Activated T-cell treated with anti-CD3 and anti-CD28 coated beads for 24 hours (primary cell): ENCODE results near the gene LIMA1.
"Not testable (repeated sequence)": the region's sequence is repeated elsewhere in the genome, so short reads cannot be mapped to it uniquely, and the experiment has no call there.

ENCODE experiments used
- DNase-seq: peaks from one replicate; pipeline ENCODE4 v3.0.0-alpha.2; 2020; ENCODE audit warnings: low read depth

Gene LIMA1

GRCh38 chr12:50186681-50187080, 96.6 kb downstream of the LIMA1 start:
- DNase-seq = no peak

- DNase-seq = no peak
These were observed 97.2 kb downstream of the LIMA1 start for GRCh38 chr12:50185970-50186663.

GRCh38 chr12:50185301-50185895, 97.9 kb downstream of the LIMA1 start:
- no peak for DNase-seq

- DNase-seq = no peak
These were observed 99.1 kb downstream of the LIMA1 start for GRCh38 chr12:50184261-50184660.

GRCh38 chr12:50182461-50182860, 100.9 kb downstream of the LIMA1 start:
- DNase-seq = no peak

DNA sequence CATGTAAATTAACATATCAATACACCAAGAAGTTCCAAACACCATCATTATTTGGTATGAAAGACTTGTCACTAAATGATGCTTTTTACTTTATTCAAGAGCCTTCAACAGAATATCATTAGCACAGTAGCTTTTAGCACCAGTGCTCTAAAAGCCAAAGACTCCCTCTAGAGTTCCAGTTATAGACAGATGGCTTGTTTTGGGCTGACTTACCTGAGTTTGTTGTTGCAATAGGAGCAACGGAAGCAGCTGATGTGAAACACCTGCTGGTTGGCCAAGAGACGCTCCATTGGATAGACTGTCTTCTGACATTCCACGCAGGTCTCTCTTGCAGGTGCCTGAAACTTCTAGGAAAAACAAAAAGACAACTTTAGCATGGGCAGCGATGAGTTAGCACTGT, 101.6 kb downstream of the LIMA1 start:
- no peak for DNase-seq

DNA sequence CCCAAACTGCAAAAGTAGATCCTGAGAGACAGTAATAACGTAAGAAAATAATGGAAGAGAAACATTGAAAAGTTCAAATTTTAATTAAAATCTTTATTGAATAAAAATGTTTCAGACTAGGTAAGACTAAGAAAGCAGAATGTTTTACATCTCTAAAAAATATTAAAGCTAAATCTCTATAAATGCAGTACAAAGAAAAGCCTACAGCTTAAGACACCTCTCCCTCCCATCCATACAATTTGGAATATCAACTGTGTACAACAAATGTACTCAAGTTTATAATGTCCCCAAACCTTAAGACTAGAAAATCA, 107.6 kb downstream of the LIMA1 start:
- DNase-seq = no peak

DNA sequence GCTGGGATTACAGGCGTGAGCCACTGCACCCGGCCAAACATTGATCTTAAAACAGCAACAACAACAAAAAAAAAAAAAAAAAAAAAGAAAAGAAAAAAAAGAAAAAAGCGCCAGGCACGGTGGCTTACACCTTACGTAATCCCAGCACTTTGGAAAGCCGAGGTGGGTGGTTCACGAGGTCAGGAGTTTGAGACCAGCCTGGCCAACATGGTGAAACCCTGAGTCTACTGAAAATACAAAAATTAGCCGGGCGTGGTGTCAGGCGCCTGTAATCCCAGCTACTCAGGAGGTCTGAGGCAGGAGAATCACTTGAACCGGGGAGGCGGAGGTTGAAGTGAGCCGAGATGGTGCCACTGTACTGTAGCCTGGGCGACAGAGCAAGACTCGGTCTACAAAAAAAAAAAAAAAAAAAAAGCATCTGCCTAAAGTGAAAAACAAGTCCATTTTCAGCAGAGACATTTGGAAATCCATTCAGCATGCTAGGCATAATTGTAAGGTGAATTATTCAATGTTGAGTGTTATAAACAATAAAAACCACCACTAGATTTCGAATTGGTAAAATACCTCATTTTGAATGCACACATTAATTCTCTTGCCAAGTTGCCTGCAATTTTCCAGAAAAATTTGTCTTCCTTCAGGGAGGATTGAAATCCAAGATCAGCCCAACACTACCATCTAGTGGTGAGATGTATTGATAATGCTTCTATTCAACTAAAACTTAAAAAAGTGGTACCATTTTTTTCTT, 108.2 kb downstream of the LIMA1 start:
- no peak for DNase-seq

GRCh38 chr12:50167049-50167828, 116.1 kb downstream of the LIMA1 start, which contains the start of gene CERS5:
Gene CERS5, minus strand, starts transcription at chr12:50167369. Its CDS starts 72 bp downstream, at chr12:50167297.
- peak; percentile 97 for DNase-seq

GRCh38 chr12:50166799-50167048, 116.6 kb downstream of the LIMA1 start:
- peak; percentile 23 for DNase-seq

- no peak for DNase-seq
These were observed 118.4 kb downstream of the LIMA1 start for GRCh38 chr12:50164963-50165362.

GRCh38 chr12:50162230-50162629, 121.1 kb downstream of the LIMA1 start:
- DNase-seq = no peak

DNA sequence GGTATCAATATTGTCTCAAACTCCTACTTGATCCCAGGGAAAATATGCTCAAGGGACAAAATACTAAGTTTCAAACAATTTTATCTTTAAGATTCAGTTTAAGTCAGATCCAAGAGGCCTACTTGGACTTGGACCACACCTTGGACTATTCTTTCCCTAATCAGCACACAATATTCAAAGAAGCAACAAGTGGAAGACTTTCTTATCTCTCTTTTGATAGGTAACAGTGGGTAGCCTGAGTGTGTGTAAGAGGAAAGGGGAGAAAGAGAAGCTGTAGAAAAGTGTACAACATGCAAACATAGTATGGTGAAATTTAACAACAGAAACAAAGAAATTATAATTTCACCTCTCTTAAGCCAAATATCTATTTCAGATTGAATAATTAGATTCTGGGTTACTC, 122.7 kb downstream of the LIMA1 start:
- no peak for DNase-seq

- DNase-seq = no peak
These were observed 126.1 kb downstream of the LIMA1 start for GRCh38 chr12:50157259-50157658.

- no peak for DNase-seq
These were observed 126.7 kb downstream of the LIMA1 start for GRCh38 chr12:50156641-50157040.

DNA sequence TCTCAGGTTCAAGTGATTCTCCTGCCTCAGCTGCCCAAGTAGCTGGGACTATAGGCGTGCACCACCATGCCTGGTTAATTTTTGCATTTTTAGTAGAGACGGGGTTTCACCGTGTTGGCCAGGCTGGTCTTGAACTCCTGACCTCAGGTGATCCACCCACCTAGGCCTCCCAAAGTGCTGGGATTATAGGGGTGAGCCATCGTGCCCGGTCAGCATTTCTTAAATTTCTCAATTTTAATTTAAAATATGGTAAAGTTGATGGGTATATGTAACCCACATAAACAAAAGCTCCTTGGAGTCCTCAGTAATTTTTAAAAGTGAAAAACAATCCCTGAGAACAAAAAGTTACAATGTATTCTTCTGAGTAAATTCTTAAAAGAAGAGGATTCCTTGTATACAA, 128.4 kb downstream of the LIMA1 start:
- DNase-seq = not testable (repeated sequence)

- no peak for DNase-seq
These were observed 132.2 kb downstream of the LIMA1 start for GRCh38 chr12:50151047-50151687.

- DNase-seq = no peak
These were observed 134.0 kb downstream of the LIMA1 start for GRCh38 chr12:50149311-50149710.

DNA sequence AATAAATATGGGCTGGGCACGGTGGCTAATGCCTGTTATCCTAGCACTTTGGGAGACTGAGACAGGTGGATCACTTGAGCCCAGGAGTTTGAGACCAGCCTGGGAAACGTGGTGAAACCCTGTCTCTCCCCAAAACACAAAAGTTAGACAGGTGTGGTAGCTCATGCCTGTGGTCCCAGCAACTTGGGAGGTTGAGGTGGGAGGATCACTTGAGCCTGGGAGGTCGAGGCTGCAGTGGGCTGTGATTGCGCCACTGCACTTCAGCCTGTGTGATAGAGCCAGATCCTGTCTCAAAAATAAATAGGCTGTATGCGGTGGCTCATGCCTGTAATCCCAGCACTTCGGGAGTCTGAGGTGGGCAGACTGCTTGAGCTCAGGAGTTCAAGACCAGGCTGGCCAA, 135.3 kb downstream of the LIMA1 start:
- DNase-seq = not testable (repeated sequence)

DNA sequence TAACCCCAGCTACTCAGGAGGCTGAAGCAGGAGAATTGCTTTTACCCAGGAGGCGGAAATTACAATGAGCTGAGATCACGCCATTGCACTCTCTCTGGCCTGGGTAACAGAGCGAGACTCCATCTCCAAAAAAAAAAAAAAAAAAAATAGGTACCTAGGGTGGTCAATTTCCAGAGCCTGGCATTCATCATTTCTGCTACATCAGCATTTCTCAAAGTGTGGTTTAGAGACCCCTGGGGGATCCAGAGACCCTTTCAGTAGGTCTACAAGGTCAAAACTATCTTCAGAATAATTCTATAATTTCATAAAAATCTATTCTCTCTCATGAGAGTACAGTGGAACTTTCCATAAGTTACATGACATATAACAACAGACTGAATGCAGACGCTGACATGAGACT, 136.0 kb downstream of the LIMA1 start:
- no peak for DNase-seq

- no peak for DNase-seq
These were observed 137.9 kb downstream of the LIMA1 start for GRCh38 chr12:50145439-50145838.

DNA sequence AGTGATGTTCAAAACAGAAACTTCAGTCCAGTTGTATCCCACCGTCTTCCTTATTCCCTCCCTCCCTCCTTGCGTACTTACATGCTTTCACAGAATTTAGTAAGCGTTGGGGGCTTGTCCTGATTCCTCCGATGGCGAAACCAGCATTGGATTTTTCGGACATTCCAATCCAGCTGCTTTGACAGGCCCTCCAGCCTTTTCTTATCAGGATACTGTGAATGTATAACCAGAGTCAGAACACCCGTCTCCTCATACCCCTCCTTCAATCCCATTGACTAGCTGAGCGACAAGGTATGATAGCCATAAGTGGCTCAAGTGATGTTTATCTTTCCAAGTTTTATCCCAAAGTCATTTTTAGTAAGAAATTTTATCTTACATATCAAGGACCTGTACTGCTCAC, 140.3 kb downstream of the LIMA1 start:
- DNase-seq = no peak
